HS-27A (cell line): ENCODE measurements around the gene RNF220.
"Not testable (repeated sequence)": the region's sequence is repeated elsewhere in the genome, so short reads cannot be mapped to it uniquely, and the experiment has no call there.

Experiments used
- DNase-seq: peaks from one replicate; pipeline ENCODE4 v3.0.0-alpha.2; 2012; ENCODE audit warnings: low read depth, missing footprints

RNF220 gene

GRCh38 chr1:44654621-44655187, 249.6 kb downstream of the RNF220 start:
- no peak for DNase-seq

GRCh38 chr1:44655609-44656008, 250.6 kb downstream of the RNF220 start:
- no peak for DNase-seq

DNA sequence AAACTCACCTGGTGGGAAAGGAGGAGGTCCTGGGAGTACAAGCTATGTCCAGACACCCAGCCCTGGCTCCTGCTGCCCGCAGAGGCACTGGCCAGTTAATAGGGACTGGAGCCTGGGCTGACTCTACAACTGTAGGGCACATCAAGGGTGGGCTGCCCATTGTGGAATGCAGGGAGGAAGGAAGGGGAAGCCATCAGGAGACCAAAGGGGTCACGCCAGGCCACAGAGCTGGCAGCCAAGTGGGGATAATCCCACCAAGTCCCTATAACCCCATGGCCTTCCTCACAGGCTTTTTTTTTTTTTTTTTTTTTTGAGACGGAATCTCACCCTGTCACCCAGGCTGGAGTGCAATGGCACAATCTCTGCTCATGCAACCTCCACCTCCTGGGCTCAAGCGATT, 254.5 kb downstream of the RNF220 start:
- DNase-seq: no peak

DNA sequence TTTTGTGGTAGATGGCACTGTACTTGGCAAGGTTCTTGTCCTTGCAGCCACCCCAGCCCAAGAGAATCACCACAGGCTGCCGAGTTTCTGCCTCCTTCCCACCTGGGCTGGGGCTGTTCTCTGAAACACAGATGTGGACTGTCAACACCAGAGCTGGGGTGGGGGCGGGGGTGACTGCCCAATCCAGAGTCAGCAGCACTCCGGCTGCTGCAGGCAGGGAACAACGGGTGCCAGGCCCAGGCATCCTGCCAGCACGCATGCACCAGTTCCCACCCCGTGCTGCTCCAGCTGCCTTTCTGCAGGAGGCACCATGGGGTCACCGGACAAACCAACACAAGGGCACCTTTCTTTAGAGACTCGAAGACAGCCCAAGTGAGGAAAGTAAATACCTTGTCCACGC, 255.1 kb downstream of the RNF220 start:
- no peak for DNase-seq

GRCh38 chr1:44661781-44662682, 257.0 kb downstream of the RNF220 start:
- DNase-seq: no peak

- no peak for DNase-seq
Measured at GRCh38 chr1:44662683-44663030, 257.6 kb downstream of the RNF220 start.

GRCh38 chr1:44663417-44663816, 258.4 kb downstream of the RNF220 start:
- no peak for DNase-seq

GRCh38 chr1:44664730-44665370, 259.8 kb downstream of the RNF220 start:
- no peak for DNase-seq

DNA sequence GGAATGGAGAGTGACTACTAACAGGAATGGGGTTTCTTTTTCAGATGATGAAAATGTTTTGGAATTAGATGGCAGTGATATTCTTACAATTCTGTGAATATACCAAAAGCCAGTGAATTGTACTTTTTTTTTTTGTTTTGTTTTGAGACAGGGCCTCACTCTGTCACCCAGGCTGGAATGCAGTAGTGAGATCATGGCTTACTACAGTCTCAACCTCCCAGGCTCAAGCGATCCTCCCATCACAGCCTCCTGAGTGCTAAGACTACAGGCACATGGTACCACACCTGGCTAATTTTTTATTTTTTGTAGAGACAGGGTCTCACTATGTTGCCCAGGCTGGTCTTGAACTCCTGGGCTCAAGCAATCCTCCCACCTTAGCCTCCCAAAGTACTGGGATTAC, 261.7 kb downstream of the RNF220 start:
- not testable (repeated sequence) for DNase-seq

GRCh38 chr1:44670751-44671640, 265.9 kb downstream of the RNF220 start:
- no peak for DNase-seq

- DNase-seq: no peak
Measured at GRCh38 chr1:44672254-44672955, 267.4 kb downstream of the RNF220 start.

DNA sequence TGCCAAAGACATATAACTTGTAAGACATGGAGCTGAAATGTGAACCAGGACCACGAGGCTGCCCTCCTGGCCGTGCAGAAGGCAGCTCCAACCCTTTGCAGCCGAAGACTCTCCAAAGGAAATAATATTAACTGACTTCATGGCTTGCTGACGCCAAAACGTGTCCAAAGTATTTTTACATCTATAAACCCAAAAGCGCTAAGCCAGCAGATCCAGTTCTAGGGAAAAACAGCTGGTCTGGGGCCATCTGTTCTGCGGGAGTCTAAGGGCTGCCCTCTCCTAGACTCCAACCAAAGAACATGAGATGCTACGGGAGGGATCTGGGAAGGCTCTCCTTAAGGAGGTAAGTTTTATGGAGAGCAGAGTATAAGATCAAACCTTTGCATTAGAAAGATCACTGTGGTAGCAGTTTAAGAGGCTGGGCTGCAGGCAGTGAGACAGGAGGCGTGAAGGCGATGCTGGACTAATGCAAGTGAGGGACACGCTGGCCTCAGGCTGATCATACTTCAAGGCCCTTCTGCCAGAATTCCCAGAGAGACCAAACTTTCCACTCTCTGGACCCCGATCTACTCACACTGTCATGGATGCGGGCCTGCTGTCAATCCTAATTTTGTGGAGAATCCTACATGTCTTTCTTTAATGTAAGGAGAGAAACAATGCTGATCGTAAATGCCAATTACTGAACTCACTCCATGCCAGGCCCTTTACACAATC, 268.1 kb downstream of the RNF220 start:
- DNase-seq: no peak

- DNase-seq: no peak
Measured at GRCh38 chr1:44673675-44674112, 268.6 kb downstream of the RNF220 start.

GRCh38 chr1:44674113-44675000, 269.3 kb downstream of the RNF220 start, which contains the start of the genes ARMH1 and TMEM53:
ARMH1 (plus strand) TSS chr1:44674714; CDS start chr1:44689698, 14,984 bp downstream.
TMEM53 (minus strand) TSS chr1:44674481; CDS start chr1:44674391, 90 bp downstream.
- DNase-seq: peak; percentile 97

DNA sequence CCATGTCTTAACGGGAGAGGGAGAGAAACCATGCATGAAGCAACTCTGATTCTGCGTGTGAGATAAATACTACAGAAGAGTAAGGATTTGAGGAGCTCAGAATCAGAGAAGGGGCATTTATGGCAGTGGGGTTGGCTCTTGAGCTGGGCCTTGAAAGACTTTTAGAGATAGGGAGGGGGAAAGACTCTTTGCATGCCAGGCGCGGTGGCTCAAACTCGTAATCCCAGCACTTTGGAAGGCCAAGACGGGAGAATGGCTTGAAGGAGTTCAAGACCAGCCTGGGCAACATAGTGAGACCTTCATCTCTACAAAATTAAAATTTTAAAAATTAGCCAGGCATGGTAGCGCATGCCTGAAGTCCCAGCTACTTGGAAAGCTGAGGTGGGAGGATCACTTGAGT, 270.1 kb downstream of the RNF220 start:
- no peak for DNase-seq

GRCh38 chr1:44676484-44677200, 271.6 kb downstream of the RNF220 start:
- peak; percentile 45 for DNase-seq

DNA sequence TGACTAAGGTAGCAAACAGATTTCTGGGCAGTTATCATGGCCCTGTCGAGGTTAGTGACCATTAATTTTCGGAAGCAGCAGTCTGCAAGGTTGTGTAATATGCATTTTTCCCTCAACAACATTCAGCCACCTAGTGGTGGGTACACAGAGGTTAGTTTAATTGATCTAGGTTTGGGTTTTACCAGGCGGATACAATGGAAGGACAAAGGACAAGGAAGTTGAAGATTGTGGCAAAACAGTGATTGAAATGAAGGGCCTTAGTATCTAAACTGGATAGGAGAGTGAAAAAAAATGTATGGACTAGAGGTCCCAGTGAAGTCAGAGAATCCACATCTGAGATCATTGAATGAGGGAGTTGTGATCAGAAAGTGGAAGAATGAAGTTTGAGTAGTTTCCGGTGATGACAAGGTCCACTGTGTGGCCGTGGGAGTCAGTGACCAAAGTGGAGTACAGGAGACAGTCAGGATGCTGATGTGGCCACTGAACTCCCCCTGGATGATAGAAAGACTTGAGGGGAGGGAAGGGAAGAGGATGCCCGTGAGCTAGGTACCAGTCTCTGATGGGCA, 272.2 kb downstream of the RNF220 start:
- peak; percentile 38 for DNase-seq

GRCh38 chr1:44678120-44678519, 273.1 kb downstream of the RNF220 start:
- DNase-seq: no peak
